CD4-positive, alpha-beta T cell (primary cell): ENCODE data around the gene MRAS. TPM values are rescaled to one million over a fixed set of nuclear protein-coding genes. Genes with fewer than 3 reads are reported as not detected.

Experiments
- ATAC-seq: fragments of 200-7000 bp; cut with Tn5 transposase; one replicate; pipeline ENCODE4 v1.10.0; 2022; ENCODE audit warnings: mild to moderate bottlenecking; ENCODE audit not compliant: poor library complexity
- CTCF ChIA-PET: fragments of 350-600 bp; sonication (Branson Sonifier 250); formaldehyde crosslinking; loops from one replicate; lab custom pipeline; 2021; ENCODE audit warnings: antibody characterized with exemption, inconsistent platforms; lab: Charles Lee
- POLR2A ChIA-PET: fragments of 350-600 bp; sonication (Branson Sonifier 250); formaldehyde crosslinking; loops from one replicate; lab custom pipeline; 2021; ENCODE audit warnings: antibody characterized with exemption, inconsistent platforms; lab: Charles Lee
- DNase-seq, 14 experiments: peaks; one replicate each; pipeline ENCODE4 v3.0.0-alpha.2; 2013 to 2020; ENCODE audit warnings: mixed read lengths in 2 of 14
- H3K27ac ChIP-seq, 2 donors: one replicate each; pipeline versions ENCODE4 v1.5.1 to v1.7.0; 2013; ENCODE audit warnings: low read length in 2 of 2, low read depth in 1 of 2, mild to moderate bottlenecking in 1 of 2
- H3K27me3 ChIP-seq, 2 experiments: 1 replicate in 1 of 2; 2 replicates in 1 of 2; pipeline versions ENCODE4 v1.6.1 to v1.7.0; 2013; ENCODE audit warnings: low read length in 2 of 2, control low read depth in 1 of 2, mild to moderate bottlenecking in 1 of 2, moderate library complexity in 1 of 2; ENCODE audit not compliant: insufficient read depth in 2 of 2, control insufficient read depth in 1 of 2
- H3K36me3 ChIP-seq: one replicate; pipeline ENCODE4 v1.6.1; 2013; ENCODE audit warnings: low read length, control low read depth; ENCODE audit not compliant: insufficient read depth
- H3K4me1 ChIP-seq: one replicate; pipeline ENCODE4 v1.6.1; 2013; ENCODE audit warnings: low read length, control low read depth; ENCODE audit not compliant: insufficient read depth
- H3K4me3 ChIP-seq: one replicate; pipeline ENCODE4 v1.5.1; 2013; ENCODE audit warnings: mild to moderate bottlenecking, low read length, moderate library complexity
- H3K9me3 ChIP-seq, 2 experiments: 1 replicate in 1 of 2; 2 replicates in 1 of 2; pipeline versions ENCODE4 v1.6.1 to v1.7.0; 2013; ENCODE audit warnings: low read length in 2 of 2, mild to moderate bottlenecking in 2 of 2, control low read depth in 1 of 2, moderate library complexity in 1 of 2; ENCODE audit not compliant: control insufficient read depth in 1 of 2, insufficient read depth in 1 of 2
- H3K27ac Mint-ChIP-seq: one replicate; pipeline ENCODE4 v1.8.0; 2020; ENCODE audit warnings: mixed read lengths
- H3K27me3 Mint-ChIP-seq: one replicate; pipeline ENCODE4 v1.8.0; 2021; ENCODE audit warnings: mixed read lengths
- H3K36me3 Mint-ChIP-seq: one replicate; pipeline ENCODE4 v1.8.0; 2021; ENCODE audit warnings: low read depth, mixed read lengths
- H3K4me1 Mint-ChIP-seq: one replicate; pipeline ENCODE4 v1.8.0; 2021; ENCODE audit warnings: low read depth, mixed read lengths
- H3K4me3 Mint-ChIP-seq: one replicate; pipeline ENCODE4 v1.8.0; 2020; ENCODE audit warnings: mild to moderate bottlenecking, mixed read lengths
- H3K9me3 Mint-ChIP-seq: one replicate; pipeline ENCODE4 v1.8.0; 2020; ENCODE audit warnings: mixed read lengths
- CTCF ChIP-seq: fragments of 200-600 bp; IDR thresholded peaks from one replicate; pipeline ENCODE4 v1.8.0; 2022; ENCODE audit warnings: antibody characterized with exemption, mild to moderate bottlenecking
- intact Hi-C, 2 experiments: fragments of 100-400 bp; cut with DNase I in 1 of 2; cut with micrococcal nuclease in 1 of 2; formaldehyde crosslinking; loops; one replicate each; pipeline versions ENCODE4 v1.15.1 to v1.9.0; 2023 to 2025; cut with DNase I, micrococcal nuclease
- total RNA-seq, 174 experiments: library from RNA in 2 of 174; stranded (reverse) in 2 of 174; gene quantifications; one replicate each; pipeline ENCODE4 v1.2.3 and lab custom pipeline; 2021 to 2026

The MRAS gene
- total RNA-seq, 2 experiments from 2014 or later = 0.45 to 0.47 TPM

- Histone ChIP-seq H3K27ac (no peak overlapping the region), H3K9me3 (no peaks in the 10 kb centered on the region), H3K36me3 (no peaks in the 10 kb centered on the region), H3K27me3 (no peaks in the 10 kb centered on the region), H3K4me3 (no peak overlapping the region), H3K4me1 (no peaks in the 10 kb centered on the region)
- no peak for TF ChIP-seq CTCF
- intact Hi-C loops = loop anchor here in 1 of 2 experiments (5.0 kb wide), 1 partner anchor 217 kb away; no protein-coding TSS in a partner anchor
- ATAC-seq (no peak), DNase-seq (no peak)
- peaks cover 4% of the 10 kb centered on the region for H3K27me3 Mint-ChIP-seq
- no peak overlapping the region for H3K4me3 Mint-ChIP-seq
- no peaks in the 10 kb centered on the region for H3K9me3 Mint-ChIP-seq
- no peaks in the 10 kb centered on the region for H3K4me1 Mint-ChIP-seq
- CTCF ChIA-PET = no interaction called here
- H3K36me3 Mint-ChIP-seq = no peaks in the 10 kb centered on the region
- POLR2A ChIA-PET = no interaction called here
- no peak overlapping the region for H3K27ac Mint-ChIP-seq
Measured at GRCh38 chr3:138399766-138400165, 51.4 kb downstream of the MRAS start.

GRCh38 chr3:138400651-138401070, 52.3 kb downstream of the MRAS start:
- no peaks in the 10 kb centered on the region for H3K9me3 ChIP-seq
- TF ChIP-seq CTCF = no peak
- Mint-ChIP-seq H3K36me3 (no peaks in the 10 kb centered on the region), H3K4me3 (no peak overlapping the region), H3K4me1 (no peaks in the 10 kb centered on the region), H3K9me3 (no peaks in the 10 kb centered on the region), H3K27ac (no peak overlapping the region), H3K27me3 (peaks cover 4% of the 10 kb centered on the region)
- no peaks in the 10 kb centered on the region for H3K4me1 ChIP-seq
- intact Hi-C loops = no loop called here
- ATAC-seq (no peak), DNase-seq (no peak)
- POLR2A ChIA-PET = no interaction called here
- CTCF ChIA-PET = no interaction called here
- H3K27ac ChIP-seq = no peak overlapping the region
- H3K36me3 ChIP-seq = no peaks in the 10 kb centered on the region
- no peaks in the 10 kb centered on the region for H3K27me3 ChIP-seq
- no peak overlapping the region for H3K4me3 ChIP-seq

GRCh38 chr3:138401834-138402233, 53.5 kb downstream of the MRAS start:
- no peak overlapping the region for H3K27ac Mint-ChIP-seq
- intact Hi-C loops = no loop called here
- Histone ChIP-seq H3K9me3 (no peaks in the 10 kb centered on the region), H3K36me3 (no peaks in the 10 kb centered on the region), H3K4me3 (no peak overlapping the region), H3K27me3 (no peaks in the 10 kb centered on the region), H3K4me1 (no peaks in the 10 kb centered on the region), H3K27ac (no peak overlapping the region)
- H3K36me3 Mint-ChIP-seq = no peaks in the 10 kb centered on the region
- no peak for DNase-seq
- ChIA-PET CTCF (no interaction called here), POLR2A (no interaction called here)
- ATAC-seq = no peak
- H3K4me1 Mint-ChIP-seq = no peaks in the 10 kb centered on the region
- no peak for TF ChIP-seq CTCF
- no peaks in the 10 kb centered on the region for H3K9me3 Mint-ChIP-seq
- peaks cover 8% of the 10 kb centered on the region for H3K27me3 Mint-ChIP-seq
- no peak overlapping the region for H3K4me3 Mint-ChIP-seq
